OCI-LY7 (cell line): ENCODE results near the gene UBQLN1. TPM values are rescaled to one million over a fixed set of nuclear protein-coding genes. Genes with fewer than 3 reads are reported as not detected.

ENCODE experiments used
- BruUV-seq: library from RNA; stranded (reverse); fragments of 400-500 nt; replicated peaks from 2 replicates; lab custom pipeline; 2021; lab: Mats Ljungman, UMichigan
- CTCF ChIA-PET: fragments of 300-600 bp; sonication (Branson Sonifier 250); formaldehyde crosslinking; loops from one replicate; lab custom pipeline; 2022; ENCODE audit warnings: antibody characterized with exemption; ENCODE audit not compliant: unreplicated experiment; lab: Charles Lee
- POLR2A ChIA-PET: fragments of 300-600 bp; sonication (Branson Sonifier 250); formaldehyde crosslinking; loops from one replicate; lab custom pipeline; 2022; ENCODE audit warnings: antibody characterized with exemption; lab: Charles Lee
- DNase-seq: peaks from one replicate; pipeline ENCODE4 v3.0.0-alpha.2; 2015; ENCODE audit warnings: low spot score
- H2AFZ ChIP-seq: fragments of 200-600 bp; sonication (generic), shearing (Covaris generic); 2 replicates; pipeline ENCODE4 v1.6.1; 2014; ENCODE audit warnings: mild to moderate bottlenecking, antibody characterized with exemption, low read length, moderate library complexity
- H3K27ac ChIP-seq: fragments of 200-600 bp; sonication (generic); 2 replicates; pipeline ENCODE4 v1.5.1; 2014; ENCODE audit warnings: mixed run types, low read depth, mild to moderate bottlenecking, moderate library complexity, low read length, inconsistent platforms; ENCODE audit not compliant: poor library complexity, severe bottlenecking
- H3K36me3 ChIP-seq: fragments of 200-600 bp; sonication (generic); 2 replicates; pipeline ENCODE4 v1.6.1; 2014; ENCODE audit warnings: mild to moderate bottlenecking, antibody characterized with exemption, low read length, moderate library complexity, mixed read lengths; ENCODE audit not compliant: insufficient read depth
- H3K4me1 ChIP-seq: fragments of 200-600 bp; sonication (generic); 2 replicates; pipeline ENCODE4 v1.5.1; 2014; ENCODE audit warnings: mild to moderate bottlenecking, low read length; ENCODE audit not compliant: insufficient read depth, poor library complexity, severe bottlenecking
- H3K4me2 ChIP-seq: fragments of 200-600 bp; sonication (generic); 2 replicates; pipeline ENCODE4 v1.6.1; 2014; ENCODE audit warnings: mild to moderate bottlenecking, low read length
- H3K4me3 ChIP-seq: fragments of 200-600 bp; sonication (generic); 2 replicates; pipeline ENCODE4 v1.5.1; 2014; ENCODE audit warnings: mild to moderate bottlenecking, low read depth, low read length; ENCODE audit not compliant: poor library complexity, severe bottlenecking
- H3K79me2 ChIP-seq: fragments of 200-600 bp; sonication (generic); 2 replicates; pipeline ENCODE4 v1.6.1; 2016; ENCODE audit warnings: low read depth, mild to moderate bottlenecking, low read length, moderate library complexity, mixed read lengths; ENCODE audit not compliant: insufficient read depth
- H3K9me2 ChIP-seq: fragments of 200-600 bp; sonication (generic); 2 replicates; pipeline ENCODE4 v1.6.1; 2016; ENCODE audit warnings: mild to moderate bottlenecking, low read length, mixed read lengths; ENCODE audit not compliant: insufficient read depth
- H3K9me3 ChIP-seq: fragments of 200-600 bp; sonication (generic); 2 replicates; pipeline ENCODE4 v1.6.1; 2014; ENCODE audit warnings: mild to moderate bottlenecking, mixed run types, low read length, mixed read lengths
- H4K20me1 ChIP-seq: fragments of 200-600 bp; sonication (generic); 2 replicates; pipeline ENCODE4 v1.6.1; 2014; ENCODE audit warnings: mild to moderate bottlenecking, antibody characterized with exemption, low read length, moderate library complexity, mixed read lengths; ENCODE audit not compliant: insufficient read depth
- EZH2phosphoT487 ChIP-seq: fragments of 200-600 bp; sonication (generic); IDR thresholded peaks from 2 replicates; pipeline ENCODE4 v1.6.1; 2018; ENCODE audit warnings: low read depth, borderline replicate concordance, mild to moderate bottlenecking, mixed run types, antibody characterized with exemption, low read length, moderate library complexity, mixed read lengths
- intact Hi-C: fragments of 100-400 bp; cut with micrococcal nuclease; formaldehyde crosslinking; loops from one replicate; pipeline ENCODE4 v1.10.0; 2022; ENCODE audit not compliant: unreplicated experiment
- total RNA-seq, 2 experiments: library from RNA; depleted of rRNA in 1 of 2; stranded (reverse); fragments of >200 nt in 1 of 2; shearing (Covaris generic) in 1 of 2; gene quantifications; 2 replicates each; pipeline ENCODE4 v1.2.3, GENCODE V29; 2014 to 2022
- TF ChIP-seq, protein P1 (sequence below): fragments of 200-600 bp; sonication (generic); conservative IDR thresholded peaks from 2 replicates; pipeline ENCODE4 v1.5.1; 2014; ENCODE audit warnings: mild to moderate bottlenecking, antibody characterized with exemption, low read length, moderate library complexity, mixed read lengths

The UBQLN1 gene
- total RNA-seq, 2 experiments from 2014 or later = 115 to 179 TPM

GRCh38 chr9:83646500-83647239 is 61.1 kb downstream of the UBQLN1 start:
- H3K9me3 ChIP-seq = peaks cover under 1% of the 10 kb centered on the region; the same call in 1 of the 2 replicates
- no TSS peak for BruUV-seq
- TF ChIP-seq EZH2phosphoT487 = no peak
- TF ChIP-seq, protein P1, sequence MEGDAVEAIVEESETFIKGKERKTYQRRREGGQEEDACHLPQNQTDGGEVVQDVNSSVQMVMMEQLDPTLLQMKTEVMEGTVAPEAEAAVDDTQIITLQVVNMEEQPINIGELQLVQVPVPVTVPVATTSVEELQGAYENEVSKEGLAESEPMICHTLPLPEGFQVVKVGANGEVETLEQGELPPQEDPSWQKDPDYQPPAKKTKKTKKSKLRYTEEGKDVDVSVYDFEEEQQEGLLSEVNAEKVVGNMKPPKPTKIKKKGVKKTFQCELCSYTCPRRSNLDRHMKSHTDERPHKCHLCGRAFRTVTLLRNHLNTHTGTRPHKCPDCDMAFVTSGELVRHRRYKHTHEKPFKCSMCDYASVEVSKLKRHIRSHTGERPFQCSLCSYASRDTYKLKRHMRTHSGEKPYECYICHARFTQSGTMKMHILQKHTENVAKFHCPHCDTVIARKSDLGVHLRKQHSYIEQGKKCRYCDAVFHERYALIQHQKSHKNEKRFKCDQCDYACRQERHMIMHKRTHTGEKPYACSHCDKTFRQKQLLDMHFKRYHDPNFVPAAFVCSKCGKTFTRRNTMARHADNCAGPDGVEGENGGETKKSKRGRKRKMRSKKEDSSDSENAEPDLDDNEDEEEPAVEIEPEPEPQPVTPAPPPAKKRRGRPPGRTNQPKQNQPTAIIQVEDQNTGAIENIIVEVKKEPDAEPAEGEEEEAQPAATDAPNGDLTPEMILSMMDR = no peak

GRCh38 chr9:83642793-83643192 is 65.0 kb downstream of the UBQLN1 start:
- no peak for TF ChIP-seq EZH2phosphoT487
- TF ChIP-seq, protein P1 = no peak
- Histone ChIP-seq H3K27ac (no peak overlapping the region), H3K9me2 (no peaks in the 10 kb centered on the region), H3K4me1 (no peaks in the 10 kb centered on the region), H3K36me3 (peaks cover 12% of the 10 kb centered on the region; the same call in 1 of the 2 replicates), H3K4me3 (no peak overlapping the region), H3K4me2 (no peak overlapping the region), H3K79me2 (no peaks in the 10 kb centered on the region), H3K9me3 (no peaks in the 10 kb centered on the region), H2AFZ (no peak overlapping the region), H4K20me1 (no peaks in the 10 kb centered on the region)
- intact Hi-C loops = no loop called here
- ChIA-PET CTCF (no interaction called here), POLR2A (no interaction called here)
- BruUV-seq = no TSS peak
- DNase-seq = no peak

More at GRCh38 chr9:83646500-83647239, 61.1 kb downstream of the UBQLN1 start:
- Histone ChIP-seq H3K4me1 (no peaks in the 10 kb centered on the region), H3K4me3 (no peak overlapping the region), H3K4me2 (no peak overlapping the region), H3K27ac (no peak overlapping the region), H2AFZ (no peak overlapping the region), H4K20me1 (no peaks in the 10 kb centered on the region), H3K79me2 (no peaks in the 10 kb centered on the region), H3K36me3 (peaks cover 33% of the 10 kb centered on the region), H3K9me2 (no peaks in the 10 kb centered on the region)
- intact Hi-C loops = no loop called here
- POLR2A ChIA-PET = interaction anchor here (0.6 to 1.5 kb wide), 2 partner anchors 9 to 249 kb away, joined by 5 to 8 read pairs; no protein-coding TSS in a partner anchor
- CTCF ChIA-PET = no interaction called here
- no peak for DNase-seq

DNA sequence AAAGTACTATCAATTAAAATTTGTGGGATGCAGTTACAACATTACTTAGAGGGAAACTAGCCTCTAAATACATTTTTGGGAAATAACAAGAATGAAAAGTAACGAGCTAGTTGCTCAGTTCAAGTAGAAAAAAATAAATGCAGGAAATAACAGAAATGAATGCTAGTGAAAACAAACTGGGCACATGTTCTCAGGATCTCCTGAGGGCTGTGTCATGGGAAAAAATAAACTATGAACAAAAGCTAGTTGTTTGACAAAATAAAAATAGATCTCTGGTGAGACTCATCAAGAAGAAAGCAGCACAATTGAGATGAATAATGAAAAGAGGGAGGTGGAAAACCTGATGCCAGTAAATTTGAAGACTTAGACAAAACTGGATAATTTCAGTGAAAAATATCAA is 68.5 kb downstream of the UBQLN1 start:
- no TSS peak for BruUV-seq
- Histone ChIP-seq H3K4me3 (no peak overlapping the region), H3K36me3 (peaks cover 9% of the 10 kb centered on the region; the same call in 1 of the 2 replicates), H3K79me2 (no peaks in the 10 kb centered on the region), H4K20me1 (no peaks in the 10 kb centered on the region), H2AFZ (no peak overlapping the region), H3K27ac (no peak overlapping the region), H3K4me1 (no peaks in the 10 kb centered on the region), H3K9me2 (no peaks in the 10 kb centered on the region), H3K9me3 (no peaks in the 10 kb centered on the region), H3K4me2 (no peak overlapping the region)
- no peak for DNase-seq
- intact Hi-C loops = no loop called here
- TF ChIP-seq EZH2phosphoT487 = no peak
- TF ChIP-seq, protein P1 = no peak
- CTCF ChIA-PET = no interaction called here
- POLR2A ChIA-PET = interaction anchor here (1.2 kb wide), 1 partner anchor 15 kb away, joined by 3 read pairs; no protein-coding TSS in a partner anchor
